Adipocyte (in vitro differentiated cells): Measurements from ENCODE around the gene CFAP299.

ENCODE experiments used
- DNase-seq: peaks from one replicate; pipeline ENCODE4 v3.0.0-alpha.2; 2015; ENCODE audit warnings: low read depth
- H3K27me3 ChIP-seq: replicated peaks from 2 replicates; pipeline ENCODE4 v1.7.0; 2013; ENCODE audit warnings: mild to moderate bottlenecking, low read length, moderate library complexity; ENCODE audit not compliant: control insufficient read depth, insufficient read depth
- H3K36me3 ChIP-seq: 2 replicates; pipeline ENCODE4 v1.7.0; 2013; ENCODE audit warnings: low read length, mild to moderate bottlenecking, moderate library complexity; ENCODE audit not compliant: control insufficient read depth, insufficient read depth, severe bottlenecking
- H3K4me1 ChIP-seq: 2 replicates; pipeline ENCODE4 v1.7.0; 2013; ENCODE audit warnings: mild to moderate bottlenecking, low read length, moderate library complexity; ENCODE audit not compliant: control insufficient read depth, insufficient read depth
- H3K4me3 ChIP-seq: 2 replicates; pipeline ENCODE4 v1.7.0; 2013; ENCODE audit warnings: mild to moderate bottlenecking, low read length, moderate library complexity
- H3K9ac ChIP-seq: 2 replicates; pipeline ENCODE4 v1.7.0; 2013; ENCODE audit warnings: mild to moderate bottlenecking, low read length, moderate library complexity
- H3K9me3 ChIP-seq: 2 replicates; pipeline ENCODE4 v1.7.0; 2013; ENCODE audit warnings: mild to moderate bottlenecking, low read length, moderate library complexity; ENCODE audit not compliant: control insufficient read depth

Gene CFAP299

DNA sequence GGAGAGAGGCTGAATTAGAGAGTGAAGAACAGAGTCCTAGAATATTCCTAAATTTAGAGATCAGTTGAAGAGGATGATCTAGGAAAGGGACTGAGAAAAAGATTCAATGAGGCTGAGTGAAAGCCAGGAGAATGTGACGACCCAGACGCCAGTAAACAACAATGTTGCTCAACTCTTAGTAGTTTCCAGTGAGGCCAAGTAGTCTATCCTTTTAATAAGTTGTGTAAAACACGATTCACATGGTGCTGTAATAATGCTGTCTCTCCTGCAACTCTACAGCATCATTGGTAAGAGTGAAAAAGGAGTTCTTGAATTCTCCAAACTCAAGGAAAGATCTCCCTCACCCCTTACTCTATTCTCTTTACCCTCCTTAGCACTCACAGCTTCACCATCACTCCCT lies 140.3 kb downstream of the CFAP299 start:
- H3K9me3 ChIP-seq = no peaks in the 10 kb centered on the region
- no peaks in the 10 kb centered on the region for H3K36me3 ChIP-seq
- DNase-seq = no peak
- H3K4me3 ChIP-seq = no peak overlapping the region
- no peaks in the 10 kb centered on the region for H3K27me3 ChIP-seq
- no peaks in the 10 kb centered on the region for H3K4me1 ChIP-seq
- H3K9ac ChIP-seq = no peak overlapping the region

DNA sequence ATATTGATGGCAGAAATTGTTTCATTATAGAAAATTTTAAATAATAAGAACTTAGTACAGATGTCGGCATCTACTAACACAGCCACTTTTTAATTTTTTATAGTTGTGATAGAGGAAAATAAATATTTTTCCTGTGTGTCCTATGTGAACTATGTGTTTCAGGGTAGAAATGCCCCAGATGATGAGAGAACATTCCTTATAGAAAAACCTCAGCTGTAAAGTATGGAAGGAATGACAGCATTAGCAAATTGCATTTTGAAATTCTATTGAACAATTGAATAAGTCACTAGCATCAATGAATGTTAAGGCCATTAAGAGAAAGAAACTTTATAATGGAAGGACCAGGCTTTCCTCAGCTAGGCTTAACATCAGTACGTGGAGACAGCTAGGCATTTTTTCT lies 149.2 kb downstream of the CFAP299 start:
- Histone ChIP-seq H3K4me1 (no peaks in the 10 kb centered on the region), H3K4me3 (no peak overlapping the region), H3K27me3 (no peaks in the 10 kb centered on the region), H3K36me3 (no peaks in the 10 kb centered on the region), H3K9me3 (no peaks in the 10 kb centered on the region), H3K9ac (no peak overlapping the region)
- peak; percentile 56 for DNase-seq

DNA sequence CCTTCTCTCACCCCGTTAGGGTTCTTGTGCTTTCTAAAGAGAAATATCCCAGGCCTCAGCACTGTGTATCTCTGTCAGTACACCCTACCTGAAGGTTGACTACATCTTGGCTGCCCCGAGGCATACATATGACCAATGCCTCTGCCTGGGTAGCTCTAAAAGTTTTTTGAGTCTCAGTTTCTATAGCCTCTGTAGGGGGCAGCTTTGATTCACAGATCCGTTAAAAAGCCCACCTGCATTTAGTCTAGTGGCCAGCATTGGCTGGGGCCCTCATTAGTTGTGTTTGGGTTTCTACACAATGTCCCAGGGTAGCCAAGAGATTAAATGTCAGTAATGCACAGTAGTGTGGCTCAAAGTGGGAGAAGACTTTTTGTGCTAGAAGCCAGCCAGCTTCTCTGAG lies 151.1 kb downstream of the CFAP299 start:
- no peaks in the 10 kb centered on the region for H3K36me3 ChIP-seq

DNA sequence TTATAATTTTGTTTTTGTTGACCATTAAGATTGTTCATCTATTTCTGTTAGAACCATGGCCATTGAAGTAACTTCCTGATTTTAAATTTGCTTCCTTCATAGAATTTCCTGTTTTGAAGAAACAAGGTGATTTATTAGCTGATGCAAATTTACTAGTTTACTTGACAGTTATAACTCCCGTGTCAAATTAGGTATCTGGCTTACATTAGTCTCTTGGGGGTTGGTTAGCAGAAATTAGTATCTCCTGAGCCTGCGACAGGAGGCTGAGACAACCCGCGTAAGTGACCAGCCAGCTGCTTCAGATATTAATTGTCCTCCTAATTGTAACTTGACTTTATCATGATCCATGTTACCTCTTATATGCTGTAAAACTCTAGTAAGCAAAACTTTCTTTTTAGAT lies 154.3 kb downstream of the CFAP299 start:
- Histone ChIP-seq H3K9ac (no peak overlapping the region), H3K36me3 (no peaks in the 10 kb centered on the region), H3K4me3 (no peak overlapping the region), H3K27me3 (no peaks in the 10 kb centered on the region), H3K9me3 (no peaks in the 10 kb centered on the region), H3K4me1 (no peaks in the 10 kb centered on the region)
- no peak for DNase-seq

More for the DNA sequence above, 151.1 kb downstream of the CFAP299 start:
- no peak for DNase-seq
- Histone ChIP-seq H3K4me1 (no peaks in the 10 kb centered on the region), H3K27me3 (no peaks in the 10 kb centered on the region), H3K9ac (no peak overlapping the region), H3K9me3 (no peaks in the 10 kb centered on the region), H3K4me3 (no peak overlapping the region)

DNA sequence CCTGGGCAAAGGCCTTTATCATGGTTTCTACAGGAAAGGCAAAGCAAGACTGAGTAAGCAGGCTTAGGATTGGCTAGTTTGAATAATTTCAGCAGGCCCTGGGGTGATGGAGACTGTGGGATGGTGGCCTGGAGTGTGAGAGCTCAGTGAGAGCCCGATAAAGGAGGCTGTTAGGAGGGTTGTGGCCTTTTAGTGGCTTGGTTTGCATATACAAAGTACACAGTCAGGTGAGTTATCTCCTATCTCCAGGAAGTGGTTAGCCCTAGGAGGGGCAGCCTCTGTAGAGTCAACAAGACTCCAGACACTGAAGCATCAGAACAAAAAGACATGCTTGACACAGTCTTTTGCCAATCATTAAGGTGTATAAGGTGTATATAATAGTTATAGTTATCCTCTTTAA lies 157.2 kb downstream of the CFAP299 start:
- Histone ChIP-seq H3K9me3 (no peaks in the 10 kb centered on the region), H3K27me3 (no peaks in the 10 kb centered on the region), H3K4me3 (no peak overlapping the region), H3K9ac (no peak overlapping the region), H3K36me3 (no peaks in the 10 kb centered on the region), H3K4me1 (no peaks in the 10 kb centered on the region)
- no peak for DNase-seq

DNA sequence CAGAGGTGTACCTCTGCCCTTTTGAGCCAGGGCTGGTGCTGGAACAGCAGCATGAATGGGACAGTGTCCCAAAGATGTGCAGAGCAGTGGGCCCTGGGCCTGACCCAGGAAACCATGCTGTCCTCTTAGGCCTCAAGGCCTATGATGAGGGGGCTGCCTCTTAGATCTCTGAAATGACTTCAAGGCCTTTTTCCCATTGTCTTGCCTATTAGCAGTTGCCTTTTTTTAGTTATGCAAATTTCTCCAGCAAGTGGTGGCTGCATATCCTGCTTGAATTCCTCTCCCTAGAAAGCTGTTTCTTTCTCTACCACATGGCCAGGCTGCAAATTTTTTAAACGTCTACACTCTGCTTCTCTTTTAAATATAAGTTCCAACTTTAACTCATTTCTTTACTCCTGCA lies 160.3 kb downstream of the CFAP299 start:
- H3K9ac ChIP-seq = no peak overlapping the region
- no peaks in the 10 kb centered on the region for H3K4me1 ChIP-seq
- no peak overlapping the region for H3K4me3 ChIP-seq
- no peaks in the 10 kb centered on the region for H3K36me3 ChIP-seq
- no peak for DNase-seq
- no peaks in the 10 kb centered on the region for H3K9me3 ChIP-seq
- no peaks in the 10 kb centered on the region for H3K27me3 ChIP-seq

DNA sequence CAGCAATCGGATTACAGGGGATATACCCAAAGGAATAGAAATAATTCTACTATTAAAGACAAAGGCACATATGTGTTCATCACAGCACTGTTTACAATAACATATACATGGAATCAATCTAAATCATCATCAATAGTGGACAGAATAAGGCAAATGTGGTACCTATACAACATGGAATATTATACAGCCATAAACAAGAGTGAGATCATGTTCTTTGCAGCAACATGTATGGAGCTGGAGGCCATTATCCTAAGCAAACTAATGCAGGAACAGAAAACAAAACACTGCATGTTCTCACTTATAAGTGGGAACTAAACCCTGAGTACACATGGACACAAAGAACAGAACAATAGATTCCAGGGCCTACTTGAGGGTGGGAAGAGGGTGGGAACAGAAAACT lies 163.2 kb downstream of the CFAP299 start:
- Histone ChIP-seq H3K36me3 (no peaks in the 10 kb centered on the region), H3K4me3 (no peak overlapping the region), H3K27me3 (no peaks in the 10 kb centered on the region), H3K9me3 (no peaks in the 10 kb centered on the region), H3K4me1 (peaks cover 8% of the 10 kb centered on the region), H3K9ac (no peak overlapping the region)
- no peak for DNase-seq

DNA sequence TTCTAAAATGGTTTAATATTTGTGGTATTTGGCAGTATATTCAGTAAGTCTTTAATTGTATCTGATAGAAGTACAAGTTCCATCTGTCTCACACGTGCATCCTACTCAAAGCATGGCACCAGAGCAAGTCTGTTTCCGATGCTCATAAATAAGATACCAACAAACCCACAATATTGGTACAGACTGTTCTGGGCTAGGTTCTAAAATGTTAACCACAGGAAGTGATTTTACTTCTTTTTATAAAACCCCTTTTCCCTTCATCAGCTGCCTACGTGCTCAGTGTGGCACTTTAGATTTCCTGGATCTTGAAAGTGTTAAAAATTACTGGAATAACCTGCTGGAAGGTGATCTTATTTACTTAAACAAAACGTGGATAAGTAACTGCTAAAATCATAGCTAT lies 165.1 kb downstream of the CFAP299 start:
- Histone ChIP-seq H3K9me3 (no peaks in the 10 kb centered on the region), H3K4me1 (peaks cover 8% of the 10 kb centered on the region), H3K27me3 (no peaks in the 10 kb centered on the region), H3K4me3 (no peak overlapping the region), H3K9ac (no peak overlapping the region), H3K36me3 (no peaks in the 10 kb centered on the region)
- DNase-seq = no peak

DNA sequence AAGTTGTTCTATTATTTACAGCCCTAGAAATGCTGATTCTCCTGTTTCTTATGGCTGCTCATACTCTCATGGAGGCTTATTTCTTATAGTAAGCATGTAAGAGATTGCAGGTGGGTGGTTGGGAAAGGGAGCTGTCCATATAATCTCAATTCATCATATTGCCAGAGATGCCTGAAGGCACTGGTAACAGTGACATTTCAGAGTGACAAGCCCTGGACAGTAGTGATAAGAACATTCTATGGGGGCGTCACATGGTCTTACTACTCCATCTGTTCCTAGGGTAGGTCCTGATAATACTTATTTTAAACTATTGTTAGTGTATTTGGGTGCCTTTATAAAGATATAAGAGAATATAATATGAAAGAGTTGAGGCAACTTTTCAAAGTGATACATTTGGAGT lies 171.5 kb downstream of the CFAP299 start:
- H3K4me1 ChIP-seq = peaks cover 2% of the 10 kb centered on the region
- no peak for DNase-seq

DNA sequence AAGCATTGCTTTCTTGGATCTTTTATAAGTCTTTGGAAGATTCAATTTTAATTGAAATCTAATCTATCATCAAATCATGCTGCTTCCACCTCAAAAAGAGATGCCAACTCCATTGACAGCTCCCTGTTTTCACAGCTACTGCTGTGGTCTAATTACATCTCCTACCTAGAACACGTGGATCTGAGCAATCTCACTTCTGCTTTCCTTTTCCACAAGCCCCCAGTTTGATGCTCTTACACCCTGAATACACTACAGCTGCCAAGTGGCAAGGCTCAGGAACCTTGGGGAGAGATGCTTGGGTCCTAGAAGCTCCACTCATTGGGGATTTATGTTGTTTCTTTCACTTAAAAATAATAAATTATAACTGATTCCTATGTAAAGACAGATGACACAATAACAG lies 172.0 kb downstream of the CFAP299 start:
- H3K27me3 ChIP-seq = no peaks in the 10 kb centered on the region
- H3K9me3 ChIP-seq = no peaks in the 10 kb centered on the region
- H3K36me3 ChIP-seq = no peaks in the 10 kb centered on the region
- no peaks in the 10 kb centered on the region for H3K4me1 ChIP-seq
- H3K4me3 ChIP-seq = no peak overlapping the region
- H3K9ac ChIP-seq = no peak overlapping the region
- DNase-seq = no peak

More for the DNA sequence above, 171.5 kb downstream of the CFAP299 start:
- Histone ChIP-seq H3K9me3 (no peaks in the 10 kb centered on the region), H3K9ac (no peak overlapping the region), H3K27me3 (no peaks in the 10 kb centered on the region), H3K4me3 (no peak overlapping the region), H3K36me3 (no peaks in the 10 kb centered on the region)

DNA sequence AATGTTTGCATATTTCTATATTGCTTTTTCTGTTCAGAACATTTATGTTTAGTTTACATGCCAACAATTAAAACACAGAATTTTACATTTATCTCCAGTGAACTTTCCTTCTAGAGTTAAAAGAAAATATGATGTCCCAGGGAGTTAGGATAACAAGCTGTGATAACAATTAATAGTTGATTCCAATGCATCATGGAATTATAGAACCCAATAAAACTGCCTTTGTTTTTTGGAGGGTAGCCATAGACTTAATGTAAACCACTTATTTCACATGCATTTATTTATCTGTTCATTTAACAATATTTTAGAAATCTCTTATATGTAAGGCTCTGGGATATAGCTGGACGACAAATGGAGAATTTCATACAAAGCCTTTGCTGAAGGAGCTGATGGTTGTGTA lies 180.0 kb downstream of the CFAP299 start:
- Histone ChIP-seq H3K4me1 (no peaks in the 10 kb centered on the region), H3K36me3 (no peaks in the 10 kb centered on the region), H3K9me3 (no peaks in the 10 kb centered on the region), H3K4me3 (no peak overlapping the region), H3K9ac (no peak overlapping the region), H3K27me3 (no peaks in the 10 kb centered on the region)
- DNase-seq = no peak

DNA sequence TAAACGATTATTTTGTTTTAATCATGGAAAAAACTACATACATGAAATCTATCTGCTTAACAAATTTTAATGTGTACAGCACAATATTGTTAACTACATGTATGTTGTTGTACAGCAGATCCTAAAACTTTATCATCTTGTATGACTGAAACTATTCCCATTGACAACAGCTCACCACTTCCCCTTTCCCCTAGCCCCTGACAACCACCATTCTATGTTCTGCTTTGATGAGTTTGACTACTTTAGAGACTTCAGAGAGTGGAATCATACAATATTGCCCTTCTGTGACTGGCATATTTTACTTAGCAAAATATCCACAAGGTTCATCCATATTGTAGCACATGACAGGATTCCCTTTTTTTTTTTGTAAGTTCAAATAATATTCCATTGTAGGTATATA lies 185.9 kb downstream of the CFAP299 start:
- Histone ChIP-seq H3K4me1 (no peaks in the 10 kb centered on the region), H3K4me3 (no peak overlapping the region), H3K27me3 (no peaks in the 10 kb centered on the region), H3K9me3 (no peaks in the 10 kb centered on the region), H3K36me3 (no peaks in the 10 kb centered on the region), H3K9ac (no peak overlapping the region)
- DNase-seq = no peak
